Measurements from ENCODE around the gene CDSN. TPM values are rescaled to one million over a fixed set of nuclear protein-coding genes. Genes with fewer than 3 reads are reported as not detected.

The CDSN gene
- total RNA-seq, 1 experiment from 2014 or later = not detected

DNA sequence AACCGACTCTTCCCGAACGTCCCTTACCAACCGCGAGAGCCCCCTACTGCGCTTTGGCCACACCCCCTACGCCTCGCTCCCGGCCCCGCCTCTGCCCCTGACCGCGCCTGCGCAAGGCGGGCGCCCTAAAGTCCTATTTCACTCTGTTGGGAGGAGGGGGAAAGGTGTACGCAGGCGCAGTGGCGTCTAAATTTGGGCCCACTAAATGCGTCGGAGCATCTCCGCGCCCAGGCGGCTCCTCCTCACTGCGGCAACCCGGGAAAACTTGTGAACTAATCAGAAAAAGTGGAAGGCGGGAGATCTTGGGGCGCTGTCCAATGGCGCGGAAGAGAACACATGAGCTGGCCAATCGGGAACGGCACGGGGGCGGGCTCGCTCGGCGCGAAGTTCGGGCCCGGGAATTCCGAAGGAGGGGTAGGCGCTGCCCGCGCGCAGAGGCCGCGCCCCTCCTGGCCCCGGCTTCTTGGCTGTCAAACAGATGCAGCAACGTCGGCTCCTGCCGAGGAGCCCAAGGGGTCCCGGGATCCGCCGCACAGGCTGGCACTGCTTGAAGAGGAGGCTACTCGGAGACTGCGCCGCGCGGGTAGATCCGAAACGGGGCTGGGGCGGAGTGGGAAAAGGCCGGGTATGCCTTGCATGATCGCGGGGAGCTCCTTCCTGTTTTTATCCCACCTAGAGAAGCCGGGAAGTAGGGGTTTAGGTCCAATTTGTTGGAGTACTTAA lies 38.1 kb upstream of the CDSN start, which contains the start of gene TCF19:
TSS of gene TCF19 (plus strand) at position 450 of the 723 bp plus-strand sequence. CDS start 881 bp downstream, outside the sequence.
- peaks cover 17% of the 10 kb centered on the region for H3K4me1 ChIP-seq (replicated peaks)
- no peaks in the 10 kb centered on the region for H3K27me3 ChIP-seq (replicated peaks)
- no peaks in the 10 kb centered on the region for H3K9me3 ChIP-seq (replicated peaks)
- DNase-seq (ENCODE audit: low read depth in 1 of 2, low spot score in 2 of 2) = peak; percentile 99
- peak within 1 kb of the TSS; percentile 59 for H3K27ac ChIP-seq
- peaks cover 60% of the 10 kb centered on the region for H3K36me3 ChIP-seq
- H3K4me3 ChIP-seq = peak within 1 kb of the TSS; percentile 62

DNA sequence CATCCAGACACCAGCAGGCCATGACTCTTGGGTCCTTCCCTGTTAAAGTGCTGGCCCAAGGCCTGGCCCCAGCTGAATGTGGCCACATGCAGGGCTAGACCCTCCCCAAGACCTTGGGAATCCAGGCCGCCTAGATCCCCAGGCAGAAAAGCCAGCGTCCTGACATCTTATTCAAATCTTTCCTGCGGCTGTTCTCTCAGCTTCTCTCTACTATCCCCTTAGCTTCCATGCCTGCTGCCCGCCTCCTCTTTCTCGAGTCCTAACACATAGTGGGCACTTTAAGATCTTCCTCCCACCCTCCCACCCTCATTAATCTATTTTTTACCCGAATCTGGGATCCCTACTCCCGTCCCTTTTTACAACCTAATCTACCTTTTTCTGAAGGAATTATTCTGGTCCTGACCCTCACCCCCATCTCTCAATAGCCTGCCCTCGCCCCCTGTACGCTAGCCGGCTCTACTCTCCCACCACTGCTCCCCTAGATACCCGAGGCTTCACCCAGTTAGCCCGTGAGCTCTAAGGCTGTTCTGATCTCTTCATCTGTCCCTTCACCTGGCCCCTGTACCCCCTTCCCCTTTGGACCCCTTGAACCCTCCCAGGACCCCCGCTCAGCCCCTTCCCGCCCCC lies 37.4 kb upstream of the CDSN start, which contains the start of gene CCHCR1:
TSS of gene CCHCR1 (minus strand) at position 290 of the 627 bp plus-strand sequence. CDS start at position 88, 202 bp downstream.
- peaks cover 55% of the 10 kb centered on the region for H3K36me3 ChIP-seq
- peak within 1 kb of the TSS; percentile 62 for H3K4me3 ChIP-seq
- no peak for DNase-seq (ENCODE audit: low read depth in 1 of 2, low spot score in 2 of 2)
- no peaks in the 10 kb centered on the region for H3K9me3 ChIP-seq (replicated peaks)
- H3K27me3 ChIP-seq (replicated peaks) = no peaks in the 10 kb centered on the region
- H3K4me1 ChIP-seq (replicated peaks) = peaks cover 17% of the 10 kb centered on the region
- H3K27ac ChIP-seq = peak within 1 kb of the TSS; percentile 59

DNA sequence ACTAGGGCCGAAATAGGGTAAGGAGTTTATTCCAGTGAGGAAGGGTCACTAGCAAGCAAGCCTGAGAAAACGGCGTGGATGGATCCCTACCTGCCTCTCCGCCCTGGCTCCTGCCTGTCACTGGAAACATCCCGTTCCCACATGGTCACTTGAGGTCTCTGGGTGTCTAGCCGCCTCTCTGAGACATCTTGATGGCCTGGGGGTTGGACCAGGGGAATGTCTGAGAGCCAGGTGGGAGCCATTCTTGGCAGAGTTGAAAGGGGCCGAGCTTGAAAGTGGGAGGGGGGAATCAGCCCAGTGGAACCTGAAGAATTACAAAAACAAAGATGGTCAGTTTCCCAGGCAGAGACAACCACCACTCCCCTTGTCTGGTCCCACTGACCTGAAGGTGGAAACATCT lies 36.4 kb upstream of the CDSN start:
- Histone ChIP-seq H3K27me3 (replicated peaks) (no peaks in the 10 kb centered on the region), H3K4me1 (replicated peaks) (peaks cover 17% of the 10 kb centered on the region), H3K4me3 (no peak overlapping the region), H3K9me3 (replicated peaks) (no peaks in the 10 kb centered on the region), H3K36me3 (peaks cover 45% of the 10 kb centered on the region), H3K27ac (no peak overlapping the region)
- DNase-seq (ENCODE audit: low read depth in 1 of 2, low spot score in 2 of 2) = no peak

DNA sequence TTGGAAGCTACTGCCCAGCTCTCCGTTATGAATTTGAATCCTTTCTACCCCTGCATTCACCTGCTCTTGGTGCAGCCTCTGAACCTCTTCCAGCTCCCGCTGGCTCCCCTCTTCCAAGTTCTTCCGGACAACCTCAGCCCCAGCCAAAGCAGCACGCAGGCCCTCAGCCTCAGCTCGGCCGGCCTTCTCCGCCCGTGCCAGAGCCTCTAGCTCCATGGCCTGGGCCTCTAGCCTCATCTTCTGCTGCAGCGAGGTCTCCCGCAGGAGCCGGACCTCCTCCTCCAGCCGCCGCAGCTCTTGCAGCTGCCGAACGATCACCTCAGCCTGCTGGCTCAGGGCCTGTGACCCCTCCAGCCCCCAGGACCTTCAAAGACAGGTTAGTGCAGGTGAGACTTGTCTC lies 34.2 kb upstream of the CDSN start:
- no peak for DNase-seq (ENCODE audit: low read depth in 1 of 2, low spot score in 2 of 2)
- Histone ChIP-seq H3K4me1 (replicated peaks) (peaks cover 10% of the 10 kb centered on the region), H3K27me3 (replicated peaks) (no peaks in the 10 kb centered on the region), H3K9me3 (replicated peaks) (no peaks in the 10 kb centered on the region), H3K4me3 (no peak overlapping the region), H3K27ac (no peak overlapping the region), H3K36me3 (peaks cover 40% of the 10 kb centered on the region)

DNA sequence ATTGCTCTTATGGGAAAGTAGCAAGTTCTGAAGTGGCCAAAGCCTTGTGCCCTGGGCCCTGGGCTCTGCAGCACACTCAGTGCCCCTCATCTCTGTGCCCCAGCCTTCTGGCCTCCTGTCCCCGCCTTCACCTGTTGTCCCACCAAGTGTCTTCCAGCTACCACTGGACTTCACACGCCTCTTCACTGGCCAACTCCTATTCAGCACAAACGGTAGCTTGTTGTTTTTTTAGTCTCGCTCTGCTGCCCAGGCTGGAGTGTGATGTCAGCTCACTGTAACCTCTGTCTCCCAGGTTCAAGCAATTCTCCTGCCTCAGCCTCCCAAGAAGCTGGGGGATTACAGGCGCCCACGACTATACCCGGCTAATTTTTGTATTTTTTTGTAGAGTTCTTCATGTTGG lies 32.5 kb upstream of the CDSN start:
- Histone ChIP-seq H3K4me1 (replicated peaks) (peaks cover 6% of the 10 kb centered on the region), H3K36me3 (peaks cover 38% of the 10 kb centered on the region), H3K4me3 (no peak overlapping the region), H3K27ac (no peak overlapping the region), H3K9me3 (replicated peaks) (no peaks in the 10 kb centered on the region), H3K27me3 (replicated peaks) (no peaks in the 10 kb centered on the region)
- DNase-seq (ENCODE audit: low read depth in 1 of 2, low spot score in 2 of 2) = no peak

DNA sequence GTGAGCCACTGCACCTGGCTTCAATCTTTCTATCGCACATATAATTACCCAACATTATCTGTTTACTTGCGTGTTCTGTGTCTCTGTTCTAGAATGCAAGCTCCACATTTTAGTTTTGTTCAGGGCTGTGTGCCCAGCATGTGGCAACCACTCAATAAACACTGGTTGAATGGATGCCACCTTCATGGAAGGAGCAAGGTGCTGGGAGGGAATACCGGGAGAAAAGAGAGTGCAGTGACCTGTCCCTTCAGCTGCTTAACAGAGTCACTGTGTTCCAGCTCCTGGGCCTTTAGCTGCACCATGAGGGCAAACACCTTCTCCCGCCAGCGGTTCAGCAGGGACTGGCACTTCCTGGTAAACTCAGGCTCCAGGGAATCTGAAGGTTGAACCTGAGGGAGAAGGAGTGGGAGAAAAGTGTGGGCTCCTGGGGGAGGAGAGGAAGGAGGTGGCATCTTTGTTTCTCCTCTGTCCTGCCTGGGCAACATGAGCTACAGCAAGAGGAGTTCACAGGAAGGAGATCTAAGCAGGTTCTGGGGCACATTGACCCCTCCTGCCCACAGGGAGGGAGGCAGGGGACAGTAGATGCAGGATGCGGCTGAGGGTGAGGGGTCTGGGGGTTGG lies 29.7 kb upstream of the CDSN start:
- Histone ChIP-seq H3K36me3 (peaks cover 39% of the 10 kb centered on the region), H3K27me3 (replicated peaks) (no peaks in the 10 kb centered on the region), H3K4me1 (replicated peaks) (no peaks in the 10 kb centered on the region), H3K9me3 (replicated peaks) (no peaks in the 10 kb centered on the region), H3K4me3 (no peak overlapping the region), H3K27ac (no peak overlapping the region)
- DNase-seq (ENCODE audit: low read depth in 1 of 2, low spot score in 2 of 2) = no peak

DNA sequence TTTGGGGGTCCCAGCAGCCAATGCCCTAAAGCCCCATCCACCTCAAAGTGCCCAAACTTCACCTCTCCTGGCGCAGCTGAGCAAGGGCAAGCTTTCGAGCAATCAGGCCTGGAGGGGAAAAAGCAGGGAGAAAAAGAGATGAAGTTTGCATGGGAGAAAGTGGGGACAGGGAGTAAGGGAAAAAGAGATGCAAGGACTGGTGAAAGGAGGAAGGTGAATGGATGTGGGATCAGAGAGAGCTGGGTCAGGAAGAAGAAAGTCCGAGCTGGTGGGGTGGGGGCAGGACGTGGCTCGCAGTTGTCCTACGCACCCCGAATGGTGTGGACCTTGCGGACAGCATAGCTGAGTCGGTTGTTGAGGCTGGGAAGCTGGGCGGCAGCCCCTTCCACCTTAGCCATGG lies 25.1 kb upstream of the CDSN start:
- Histone ChIP-seq H3K27ac (no peak overlapping the region), H3K4me1 (replicated peaks) (0 out of 2 replicates have a peak, but pooled peaks cover 4% of the 10 kb centered on the region), H3K27me3 (replicated peaks) (no peaks in the 10 kb centered on the region), H3K9me3 (replicated peaks) (no peaks in the 10 kb centered on the region), H3K4me3 (no peak overlapping the region), H3K36me3 (peaks cover 47% of the 10 kb centered on the region)
- DNase-seq (ENCODE audit: low read depth in 1 of 2, low spot score in 2 of 2) = no peak

DNA sequence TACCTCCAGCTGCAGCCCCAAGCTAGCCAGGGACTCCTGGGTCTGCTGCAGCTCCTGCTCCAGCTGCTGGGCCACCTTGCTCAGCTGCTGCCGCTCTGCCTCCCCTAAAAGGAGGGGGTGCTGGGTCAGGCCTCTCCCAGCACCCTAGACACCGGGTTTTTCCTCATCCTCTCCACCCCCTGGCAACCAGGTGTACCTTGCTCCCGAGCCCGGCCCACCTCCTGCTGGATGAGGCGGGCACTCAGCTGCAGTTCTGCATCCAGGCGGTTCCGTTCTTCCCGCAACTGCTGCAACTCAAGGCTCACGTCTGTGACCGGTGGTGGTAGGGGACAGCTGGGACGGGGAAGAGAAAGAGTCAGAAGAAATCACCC lies 24.7 kb upstream of the CDSN start:
- Histone ChIP-seq H3K4me3 (no peak overlapping the region), H3K4me1 (replicated peaks) (0 out of 2 replicates have a peak, but pooled peaks cover 4% of the 10 kb centered on the region), H3K36me3 (peaks cover 42% of the 10 kb centered on the region), H3K27me3 (replicated peaks) (no peaks in the 10 kb centered on the region), H3K27ac (no peak overlapping the region), H3K9me3 (replicated peaks) (no peaks in the 10 kb centered on the region)
- DNase-seq (ENCODE audit: low read depth in 1 of 2, low spot score in 2 of 2) = no peak

DNA sequence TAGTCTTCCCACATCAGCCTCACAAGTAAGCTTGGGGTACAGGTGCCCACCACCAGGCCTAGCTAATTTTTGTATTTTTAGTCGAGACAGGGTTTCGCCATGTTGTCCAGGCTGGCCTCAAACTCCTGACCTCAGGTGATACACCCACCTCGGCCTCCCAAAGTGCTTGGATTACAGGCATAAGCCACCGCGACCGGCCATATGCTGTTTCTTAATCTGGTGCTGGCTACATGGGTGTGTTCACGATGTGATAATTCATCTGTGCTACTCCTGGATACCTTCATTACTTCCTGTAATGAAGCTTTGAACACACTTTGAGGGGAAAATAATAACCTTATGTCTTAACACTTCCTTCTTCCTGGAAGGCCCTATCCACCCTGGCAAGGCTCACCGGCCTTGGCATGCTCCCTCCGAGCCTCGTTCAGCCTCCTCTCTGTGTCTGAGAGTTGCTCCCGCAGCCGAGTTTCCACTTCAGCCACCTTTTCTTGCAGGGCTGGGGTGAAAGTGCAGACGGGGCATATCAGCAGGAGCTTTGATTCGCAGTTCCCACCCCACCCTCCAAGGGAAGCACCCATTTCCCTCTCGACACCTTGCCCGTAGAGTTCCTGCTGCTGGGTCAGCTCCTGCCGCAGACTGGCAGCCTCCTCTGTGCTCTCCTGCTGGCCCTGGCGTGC lies 24.2 kb upstream of the CDSN start:
- Histone ChIP-seq H3K27ac (no peak overlapping the region), H3K27me3 (replicated peaks) (no peaks in the 10 kb centered on the region), H3K9me3 (replicated peaks) (no peaks in the 10 kb centered on the region), H3K4me3 (no peak overlapping the region), H3K36me3 (peaks cover 37% of the 10 kb centered on the region), H3K4me1 (replicated peaks) (peaks cover 9% of the 10 kb centered on the region)
- no peak for DNase-seq (ENCODE audit: low read depth in 1 of 2, low spot score in 2 of 2)

DNA sequence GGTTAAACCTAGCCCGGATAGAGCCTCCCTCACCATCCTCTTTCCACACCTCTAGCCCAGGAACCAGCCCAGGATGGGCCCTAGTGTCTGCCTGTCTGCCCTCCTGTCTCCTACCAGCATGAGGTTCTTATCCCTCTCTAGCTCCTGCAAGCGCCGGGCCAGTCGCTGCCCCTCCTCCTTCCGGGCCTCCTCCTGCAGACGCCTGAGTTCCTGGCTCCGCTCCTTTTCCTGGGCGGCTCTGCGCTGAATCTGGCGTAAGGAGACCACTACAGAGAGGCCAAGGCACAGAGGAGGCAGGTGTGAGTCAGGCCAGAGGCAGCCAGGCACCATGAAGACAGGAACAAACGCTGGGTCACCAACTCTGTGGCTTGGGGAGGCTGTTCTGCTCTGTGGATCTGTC lies 22.9 kb upstream of the CDSN start:
- H3K27me3 ChIP-seq (replicated peaks) = no peaks in the 10 kb centered on the region
- H3K36me3 ChIP-seq = peaks cover 37% of the 10 kb centered on the region
- peaks cover 14% of the 10 kb centered on the region for H3K4me1 ChIP-seq (replicated peaks)
- H3K9me3 ChIP-seq (replicated peaks) = no peaks in the 10 kb centered on the region
- no peak overlapping the region for H3K4me3 ChIP-seq
- no peak for DNase-seq (ENCODE audit: low read depth in 1 of 2, low spot score in 2 of 2)
- no peak overlapping the region for H3K27ac ChIP-seq

DNA sequence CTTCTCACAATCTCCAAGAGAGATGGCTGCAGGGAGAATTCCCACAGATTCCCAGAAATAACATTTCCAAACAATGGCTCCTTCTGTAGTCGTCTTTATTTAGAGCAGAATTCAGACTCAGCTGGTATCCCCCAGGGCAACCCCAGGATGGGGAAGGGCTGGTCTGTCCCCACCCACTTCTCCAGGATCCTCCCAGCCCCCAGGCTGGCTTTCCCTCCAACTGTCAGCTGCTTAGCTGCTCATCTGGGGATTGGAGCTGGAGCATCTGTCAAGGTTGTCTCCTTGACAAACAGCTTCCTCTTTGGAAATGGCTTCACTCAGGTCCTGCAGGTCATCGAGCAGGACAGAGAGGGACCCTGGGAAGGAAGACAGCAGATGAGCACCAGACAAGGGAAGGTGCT lies 22.1 kb upstream of the CDSN start:
- H3K4me3 ChIP-seq = no peak overlapping the region
- peaks cover 18% of the 10 kb centered on the region for H3K4me1 ChIP-seq (replicated peaks)
- DNase-seq (ENCODE audit: low read depth in 1 of 2, low spot score in 2 of 2) = no peak
- H3K36me3 ChIP-seq = peaks cover 34% of the 10 kb centered on the region
- no peaks in the 10 kb centered on the region for H3K27me3 ChIP-seq (replicated peaks)
- no peak overlapping the region for H3K27ac ChIP-seq
- H3K9me3 ChIP-seq (replicated peaks) = no peaks in the 10 kb centered on the region

DNA sequence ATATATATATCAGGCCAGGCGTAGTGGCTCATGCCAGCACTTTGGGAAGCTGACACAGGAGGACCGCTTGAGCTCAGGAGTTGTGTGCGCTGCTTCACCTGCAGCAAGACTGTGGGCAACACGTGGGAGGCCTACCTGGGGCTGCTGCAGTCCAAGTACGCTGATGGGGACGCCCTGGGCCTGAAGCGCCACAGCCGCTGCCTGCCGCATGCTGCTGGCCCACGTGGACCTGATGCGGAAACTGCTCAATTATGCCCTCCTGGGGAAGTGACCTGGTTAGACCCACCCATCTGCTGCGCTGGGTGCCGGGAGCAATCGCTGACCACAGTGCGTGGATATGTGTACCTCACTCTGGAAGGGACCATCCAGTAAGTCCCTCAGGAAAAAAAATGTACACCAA lies 20.4 kb upstream of the CDSN start:
- H3K4me1 ChIP-seq (replicated peaks) = peaks cover 18% of the 10 kb centered on the region
- H3K27me3 ChIP-seq (replicated peaks) = no peaks in the 10 kb centered on the region
- no peak overlapping the region for H3K4me3 ChIP-seq
- no peaks in the 10 kb centered on the region for H3K9me3 ChIP-seq (replicated peaks)
- H3K36me3 ChIP-seq = peaks cover 28% of the 10 kb centered on the region
- H3K27ac ChIP-seq = no peak overlapping the region
- no peak for DNase-seq (ENCODE audit: low read depth in 1 of 2, low spot score in 2 of 2)

DNA sequence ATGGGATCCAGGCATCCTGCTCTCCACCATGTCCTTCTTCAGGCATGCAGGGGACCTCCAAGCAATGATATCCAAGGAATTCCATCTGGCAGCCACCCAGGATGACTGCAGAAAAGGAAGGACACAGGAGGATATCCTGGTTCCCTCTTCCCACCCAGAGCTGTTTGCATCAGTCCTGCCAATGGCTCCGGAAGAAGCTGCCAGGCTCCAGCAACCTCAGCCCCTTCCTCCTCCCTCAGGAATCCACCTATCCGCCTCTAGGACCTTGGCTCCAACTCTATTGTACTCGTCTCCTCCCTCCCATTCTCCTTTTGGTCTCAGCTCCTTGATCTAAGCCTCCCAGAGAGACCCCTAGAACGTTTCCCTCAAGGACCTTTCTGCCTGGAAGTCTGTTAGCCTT lies 19.4 kb upstream of the CDSN start:
- DNase-seq (ENCODE audit: low read depth in 1 of 2, low spot score in 2 of 2) = peak; percentile 47 to 64
- Histone ChIP-seq H3K4me1 (replicated peaks) (peaks cover 18% of the 10 kb centered on the region), H3K27me3 (replicated peaks) (no peaks in the 10 kb centered on the region), H3K27ac (no peak overlapping the region), H3K4me3 (no peak overlapping the region), H3K9me3 (replicated peaks) (no peaks in the 10 kb centered on the region), H3K36me3 (peaks cover 20% of the 10 kb centered on the region)

DNA sequence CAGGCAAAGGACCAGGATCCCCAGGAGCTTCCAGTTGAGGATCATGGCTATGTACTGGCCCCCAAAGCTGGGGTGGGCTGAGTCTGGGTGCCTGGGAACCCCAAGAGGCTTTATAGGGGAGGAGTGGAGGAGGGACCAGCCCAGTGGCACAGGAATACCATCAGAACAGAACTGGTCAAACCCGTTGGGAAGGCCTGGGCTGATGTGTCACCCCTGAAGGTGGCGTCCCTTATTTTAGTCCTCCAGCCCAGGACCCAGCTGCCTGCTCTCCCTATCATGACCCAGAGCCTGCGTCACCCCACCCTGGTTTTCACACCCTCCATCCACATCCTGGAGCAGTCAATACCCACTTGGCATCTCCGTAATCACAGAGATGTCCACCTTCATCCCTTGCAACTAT lies 18.7 kb upstream of the CDSN start, which contains the start of gene PSORS1C2:
TSS of gene PSORS1C2 (minus strand) at position 85 of the 400 bp plus-strand sequence. CDS start at position 45, 40 bp downstream.
- Histone ChIP-seq H3K4me3 (no peak within 1 kb of the TSS), H3K27ac (no peak within 1 kb of the TSS), H3K36me3 (peaks cover 14% of the 10 kb centered on the region), H3K27me3 (replicated peaks) (no peaks in the 10 kb centered on the region), H3K4me1 (replicated peaks) (peaks cover 18% of the 10 kb centered on the region), H3K9me3 (replicated peaks) (no peaks in the 10 kb centered on the region)
- no peak for DNase-seq (ENCODE audit: low read depth in 1 of 2, low spot score in 2 of 2)
